Astrocyte (in vitro differentiated cells and primary cell): ENCODE results near the gene KIAA1549.

Source experiments
- CTCF ChIP-seq: IDR thresholded peaks from 2 replicates; pipeline ENCODE4 v1.5.1; 2011; ENCODE audit warnings: low read depth, mild to moderate bottlenecking, inconsistent platforms, low read length, moderate library complexity; ENCODE audit not compliant: insufficient read depth
- EZH2 ChIP-seq: IDR thresholded peaks from 2 replicates; pipeline ENCODE4 v1.6.1; 2012; ENCODE audit warnings: mild to moderate bottlenecking, low read length, inconsistent platforms; ENCODE audit not compliant: insufficient read depth

GRCh38 chr7:138979988-138980562 is 1.1 kb downstream of the KIAA1549 start:
- TF ChIP-seq CTCF (no peak), EZH2 (no peak)
